Liver (tissue), 3 donors: ENCODE data around the gene SYCP1.

Experiments
- ATF3 ChIP-seq: IDR thresholded peaks from 2 replicates; pipeline ENCODE4 v1.6.1; 2016; ENCODE audit warnings: antibody characterized with exemption
- GABPA ChIP-seq, 2 donors: IDR thresholded peaks in 1 of 2; conservative IDR thresholded peaks in 1 of 2; 2 replicates each; pipeline ENCODE4 v1.6.1; 2016; ENCODE audit warnings: antibody characterized with exemption in 2 of 2, mild to moderate bottlenecking in 1 of 2, moderate library complexity in 1 of 2
- RAD21 ChIP-seq, 2 donors: IDR thresholded peaks; 2 replicates each; pipeline ENCODE4 v1.6.1; 2016; ENCODE audit warnings: antibody characterized with exemption in 2 of 2, mild to moderate bottlenecking in 2 of 2
- REST ChIP-seq: IDR thresholded peaks from 2 replicates; pipeline ENCODE4 v1.6.1; 2016; ENCODE audit warnings: antibody characterized with exemption, mild to moderate bottlenecking
- RXRA ChIP-seq, 2 donors: IDR thresholded peaks; 2 replicates each; pipeline ENCODE4 v1.6.1; 2017 to 2018; ENCODE audit warnings: antibody characterized with exemption in 2 of 2, mild to moderate bottlenecking in 1 of 2
- TF ChIP-seq, protein P1 (sequence below): fragments of 150-350 bp; IDR thresholded peaks from 2 replicates; pipeline ENCODE4 v1.5.1; 2017; ENCODE audit warnings: improper control_type of control experiment, low read depth, low read length; ENCODE audit not compliant: missing input control
- TF ChIP-seq, protein P2 (sequence below): IDR thresholded peaks from 2 replicates; pipeline ENCODE4 v1.6.1; 2016; ENCODE audit warnings: antibody characterized with exemption
- donor health status: healthy.
- donor health status: healthy.

GRCh38 chr1:114861384-114861783 lies 6.7 kb downstream of the SYCP1 start:
- TF ChIP-seq, protein P1, sequence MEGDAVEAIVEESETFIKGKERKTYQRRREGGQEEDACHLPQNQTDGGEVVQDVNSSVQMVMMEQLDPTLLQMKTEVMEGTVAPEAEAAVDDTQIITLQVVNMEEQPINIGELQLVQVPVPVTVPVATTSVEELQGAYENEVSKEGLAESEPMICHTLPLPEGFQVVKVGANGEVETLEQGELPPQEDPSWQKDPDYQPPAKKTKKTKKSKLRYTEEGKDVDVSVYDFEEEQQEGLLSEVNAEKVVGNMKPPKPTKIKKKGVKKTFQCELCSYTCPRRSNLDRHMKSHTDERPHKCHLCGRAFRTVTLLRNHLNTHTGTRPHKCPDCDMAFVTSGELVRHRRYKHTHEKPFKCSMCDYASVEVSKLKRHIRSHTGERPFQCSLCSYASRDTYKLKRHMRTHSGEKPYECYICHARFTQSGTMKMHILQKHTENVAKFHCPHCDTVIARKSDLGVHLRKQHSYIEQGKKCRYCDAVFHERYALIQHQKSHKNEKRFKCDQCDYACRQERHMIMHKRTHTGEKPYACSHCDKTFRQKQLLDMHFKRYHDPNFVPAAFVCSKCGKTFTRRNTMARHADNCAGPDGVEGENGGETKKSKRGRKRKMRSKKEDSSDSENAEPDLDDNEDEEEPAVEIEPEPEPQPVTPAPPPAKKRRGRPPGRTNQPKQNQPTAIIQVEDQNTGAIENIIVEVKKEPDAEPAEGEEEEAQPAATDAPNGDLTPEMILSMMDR = no peak
- no peak for TF ChIP-seq REST
- no peak for TF ChIP-seq RXRA (IDR thresholded peaks at IDR 0.05)
- no peak for TF ChIP-seq ATF3
- TF ChIP-seq GABPA (IDR thresholded peaks at IDR 0.05 in 1 of 2, conservative IDR thresholded peaks at IDR 0.05 in 1 of 2) = no peak
- TF ChIP-seq, protein P2, sequence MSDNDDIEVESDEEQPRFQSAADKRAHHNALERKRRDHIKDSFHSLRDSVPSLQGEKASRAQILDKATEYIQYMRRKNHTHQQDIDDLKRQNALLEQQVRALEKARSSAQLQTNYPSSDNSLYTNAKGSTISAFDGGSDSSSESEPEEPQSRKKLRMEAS = no peak
- no peak for TF ChIP-seq RAD21 (IDR thresholded peaks at IDR 0.05)
